Trophoblast cell (in vitro differentiated cells and primary cell): ENCODE measurements around the gene CLTA.
"Not testable (repeated sequence)": the region's sequence is repeated elsewhere in the genome, so short reads cannot be mapped to it uniquely, and the experiment has no call there.

Source experiments
- DNase-seq, 2 donors: peaks; one replicate each; pipeline ENCODE4 v3.0.0-alpha.2; 2016
- H2AFZ ChIP-seq: 2 replicates; pipeline ENCODE4 v1.6.1; 2013; ENCODE audit warnings: low read length, moderate library complexity, mild to moderate bottlenecking; ENCODE audit not compliant: insufficient read depth, poor library complexity
- H2AK5ac ChIP-seq: 2 replicates; pipeline ENCODE4 v1.6.1; 2013; ENCODE audit warnings: mild to moderate bottlenecking, low read length
- H2BK120ac ChIP-seq: 2 replicates; pipeline ENCODE4 v1.6.1; 2013; ENCODE audit warnings: low read length, mild to moderate bottlenecking, moderate library complexity; ENCODE audit not compliant: insufficient read depth, poor library complexity
- H2BK12ac ChIP-seq: 2 replicates; pipeline ENCODE4 v1.6.1; 2013; ENCODE audit warnings: mild to moderate bottlenecking, low read length, moderate library complexity
- H2BK5ac ChIP-seq: 2 replicates; pipeline ENCODE4 v1.6.1; 2013; ENCODE audit warnings: low read length, low read depth, moderate library complexity, mild to moderate bottlenecking; ENCODE audit not compliant: poor library complexity
- H3K14ac ChIP-seq: 2 replicates; pipeline ENCODE4 v1.6.1; 2013; ENCODE audit warnings: mild to moderate bottlenecking, low read length
- H3K18ac ChIP-seq: 2 replicates; pipeline ENCODE4 v1.6.1; 2013; ENCODE audit warnings: mild to moderate bottlenecking, low read length
- H3K23ac ChIP-seq: 2 replicates; pipeline ENCODE4 v1.6.1; 2013; ENCODE audit warnings: low read length
- H3K27ac ChIP-seq: 2 replicates; pipeline ENCODE4 v1.5.1; 2013; ENCODE audit warnings: low read depth, mild to moderate bottlenecking, inconsistent platforms, low read length, moderate library complexity
- H3K27me3 ChIP-seq: 2 replicates; pipeline ENCODE4 v1.6.1; 2013; ENCODE audit warnings: inconsistent platforms, mild to moderate bottlenecking, low read length, moderate library complexity; ENCODE audit not compliant: insufficient read depth
- H3K36me3 ChIP-seq, 2 experiments: 1 replicate in 1 of 2; 2 replicates in 1 of 2; pipeline ENCODE4 v1.6.1; 2013; ENCODE audit warnings: low read length in 2 of 2, mild to moderate bottlenecking in 2 of 2, moderate library complexity in 1 of 2; ENCODE audit not compliant: insufficient read depth in 2 of 2, control insufficient read depth in 1 of 2
- H3K4ac ChIP-seq: 2 replicates; pipeline ENCODE4 v1.6.1; 2013; ENCODE audit warnings: low read depth, mild to moderate bottlenecking, low read length, moderate library complexity
- H3K4me1 ChIP-seq, 2 experiments: 1 replicate in 1 of 2; 2 replicates in 1 of 2; pipeline ENCODE4 v1.6.1; 2013; ENCODE audit warnings: low read length in 2 of 2, mild to moderate bottlenecking in 2 of 2, moderate library complexity in 1 of 2; ENCODE audit not compliant: insufficient read depth in 2 of 2, control insufficient read depth in 1 of 2
- H3K4me2 ChIP-seq: 2 replicates; pipeline ENCODE4 v1.6.1; 2013; ENCODE audit warnings: inconsistent platforms, mild to moderate bottlenecking, low read length, moderate library complexity
- H3K4me3 ChIP-seq: 2 replicates; pipeline ENCODE4 v1.5.1; 2013; ENCODE audit warnings: mild to moderate bottlenecking, low read depth, low read length, inconsistent platforms
- H3K79me1 ChIP-seq: one replicate; pipeline ENCODE4 v1.6.1; 2013; ENCODE audit warnings: low read length
- H3K79me2 ChIP-seq: 2 replicates; pipeline ENCODE4 v1.6.1; 2013; ENCODE audit warnings: low read length, mild to moderate bottlenecking; ENCODE audit not compliant: control insufficient read depth, insufficient read depth, poor library complexity
- H3K9ac ChIP-seq: 2 replicates; pipeline ENCODE4 v1.6.1; 2013; ENCODE audit warnings: mild to moderate bottlenecking, low read length
- H3K9me3 ChIP-seq: 2 replicates; pipeline ENCODE4 v1.6.1; 2013; ENCODE audit warnings: low read depth, mild to moderate bottlenecking, control low read depth, inconsistent platforms, low read length; ENCODE audit not compliant: insufficient read depth
- H4K12ac ChIP-seq: 2 replicates; pipeline ENCODE4 v1.6.1; 2013; ENCODE audit warnings: low read depth, mild to moderate bottlenecking, low read length, moderate library complexity
- H4K8ac ChIP-seq: 2 replicates; pipeline ENCODE4 v1.6.1; 2013; ENCODE audit warnings: low read depth, mild to moderate bottlenecking, low read length, moderate library complexity
- H4K91ac ChIP-seq: one replicate; pipeline ENCODE4 v1.6.1; 2013; ENCODE audit warnings: low read depth, mild to moderate bottlenecking, low read length, moderate library complexity
- WGBS: extraction: QIAGEN DNeasy Blood & Tissue Kit; methylation state at CpG from one replicate; pipeline ENCODE4 v1.1.7; 2013; ENCODE audit warnings: missing lambda C conversion rate; ENCODE audit not compliant: insufficient read length, insufficient coverage; ENCODE audit errors: extremely low coverage; 5-methylcytosine and 5-hydroxymethylcytosine counted together

Gene CLTA

GRCh38 chr9:36156116-36156515, 34.6 kb upstream of the CLTA start:
- Histone ChIP-seq H2BK5ac (no peak overlapping the region), H2BK12ac (no peak overlapping the region), H4K12ac (no peak overlapping the region), H3K4me3 (no peak overlapping the region), H2BK120ac (no peak overlapping the region), H2AFZ (no peak overlapping the region), H3K23ac (no peak overlapping the region), H3K9me3 (peaks cover 2% of the 10 kb centered on the region), H3K36me3 (peaks cover 2 to 5% of the 10 kb centered on the region in 2 experiments), H3K18ac (no peak overlapping the region), H3K4ac (no peak overlapping the region), H3K4me1 (peaks cover 2% of the 10 kb centered on the region in 2 experiments), H4K91ac (no peak overlapping the region), H2AK5ac (no peak overlapping the region), H3K9ac (no peak overlapping the region), H3K27ac (no peak overlapping the region), H3K79me2 (no peaks in the 10 kb centered on the region), H3K14ac (no peak overlapping the region), H3K4me2 (no peak overlapping the region), H3K79me1 (no peaks in the 10 kb centered on the region), H3K27me3 (no peaks in the 10 kb centered on the region), H4K8ac (no peak overlapping the region)
- no peak for DNase-seq
- no CpG with 5 or more reads among the region's 6 CpGs for WGBS

GRCh38 chr9:36158122-36158521, 32.6 kb upstream of the CLTA start:
- Histone ChIP-seq H2AK5ac (no peak overlapping the region), H3K23ac (no peak overlapping the region)
- no peak for DNase-seq

GRCh38 chr9:36158917-36159316, 31.8 kb upstream of the CLTA start:
- no CpG with 5 or more reads among the region's 7 CpGs for WGBS
- H3K4ac ChIP-seq = no peak overlapping the region
- H2BK120ac ChIP-seq = no peak overlapping the region
- no peaks in the 10 kb centered on the region for H3K27me3 ChIP-seq
- no peak overlapping the region for H3K14ac ChIP-seq
- no peak overlapping the region for H2AFZ ChIP-seq
- no peak overlapping the region for H2AK5ac ChIP-seq
- DNase-seq = no peak
- no peak overlapping the region for H3K4me2 ChIP-seq
- H3K79me1 ChIP-seq = peaks cover 14% of the 10 kb centered on the region
- no peak overlapping the region for H3K18ac ChIP-seq
- H3K23ac ChIP-seq = no peak overlapping the region
- no peak overlapping the region for H4K12ac ChIP-seq
- no peak overlapping the region for H3K27ac ChIP-seq
- no peak overlapping the region for H3K4me3 ChIP-seq
- H4K8ac ChIP-seq = no peak overlapping the region
- peaks cover 2% of the 10 kb centered on the region in 2 experiments for H3K36me3 ChIP-seq
- no peak overlapping the region for H4K91ac ChIP-seq
- H3K9me3 ChIP-seq = peaks cover 2% of the 10 kb centered on the region
- peaks cover 7 to 16% of the 10 kb centered on the region in 2 experiments for H3K4me1 ChIP-seq
- H3K9ac ChIP-seq = no peak overlapping the region
- peaks cover 2% of the 10 kb centered on the region for H3K79me2 ChIP-seq
- H2BK12ac ChIP-seq = no peak overlapping the region
- H2BK5ac ChIP-seq = no peak overlapping the region

More at GRCh38 chr9:36158122-36158521, 32.6 kb upstream of the CLTA start:
- Histone ChIP-seq H3K4me2 (no peak overlapping the region), H3K18ac (no peak overlapping the region), H4K8ac (no peak overlapping the region), H3K79me2 (no peaks in the 10 kb centered on the region), H2BK12ac (no peak overlapping the region), H4K91ac (no peak overlapping the region), H3K79me1 (peaks cover 7% of the 10 kb centered on the region), H3K4me1 (peaks cover 2 to 8% of the 10 kb centered on the region in 2 experiments), H3K27me3 (no peaks in the 10 kb centered on the region), H2BK120ac (no peak overlapping the region), H3K9ac (no peak overlapping the region), H3K4me3 (no peak overlapping the region), H3K36me3 (peaks cover 2 to 5% of the 10 kb centered on the region in 2 experiments), H2AFZ (no peak overlapping the region), H3K9me3 (peaks cover 2% of the 10 kb centered on the region), H3K27ac (no peak overlapping the region), H4K12ac (no peak overlapping the region), H3K14ac (no peak overlapping the region), H3K4ac (no peak overlapping the region), H2BK5ac (no peak overlapping the region)
- WGBS = no CpG with 5 or more reads among the region's 2 CpGs

- not testable (repeated sequence) for H2BK5ac ChIP-seq, H3K14ac ChIP-seq, H2BK12ac ChIP-seq, H3K9me3 ChIP-seq, H4K12ac ChIP-seq, H3K79me2 ChIP-seq, H3K4ac ChIP-seq, H2BK120ac ChIP-seq, H4K91ac ChIP-seq, H2AFZ ChIP-seq, H3K9ac ChIP-seq, H3K4me3 ChIP-seq, H3K27ac ChIP-seq, H3K23ac ChIP-seq, H3K18ac ChIP-seq, H3K36me3 ChIP-seq, H4K8ac ChIP-seq, H2AK5ac ChIP-seq, H3K27me3 ChIP-seq, H3K4me2 ChIP-seq
- 100% methylated on average over 1 of the region's 4 CpGs for WGBS
- peaks cover 14% of the 10 kb centered on the region for H3K79me1 ChIP-seq
- peak in 1 of 2 donors; percentile 23 for DNase-seq
- peaks cover 7 to 16% of the 10 kb centered on the region in 2 experiments for H3K4me1 ChIP-seq
Measured at GRCh38 chr9:36159509-36159908, 31.2 kb upstream of the CLTA start.
